A549 (cell line): Measurements from ENCODE around the gene PTGFRN. TPM values are rescaled to one million over a fixed set of nuclear protein-coding genes. Genes with fewer than 3 reads are reported as not detected.

ENCODE experiments used
- ATAC-seq, 2 experiments: fragments of 200-7000 bp in 1 of 2; fragments of >200 bp in 1 of 2; cut with Nextera tagmentation in 1 of 2; cut with Tn5 transposase in 1 of 2; 3 replicates each; pipeline versions ENCODE4 v1.8.0 to v1.9.1; 2018 to 2020; ENCODE audit warnings: mild to moderate bottlenecking in 1 of 2, moderate library complexity in 1 of 2
- CTCF ChIA-PET: fragments of 300-600 bp; sonication (Branson Sonifier 250); formaldehyde crosslinking; extraction: SDS; loops from one replicate; lab custom pipeline; 2021; ENCODE audit warnings: antibody characterized with exemption, inconsistent platforms; lab: Yijun Ruan, JAX
- POLR2A ChIA-PET: fragments of 350-600 bp; formaldehyde crosslinking; extraction: SDS; loops from one replicate; lab custom pipeline; 2021; ENCODE audit warnings: antibody characterized with exemption, inconsistent platforms; lab: Yijun Ruan, JAX
- DNase-seq, 2 experiments: peaks; one replicate each; pipeline versions ENCODE4 v3.0.0 to v3.0.0-alpha.2; 2011 to 2016; ENCODE audit warnings: low read depth in 1 of 2, low spot score in 1 of 2
- FAIRE-seq: peaks from 2 replicates; lab custom pipeline; 2011; peaks lifted over from hg19 to GRCh38; lab: Jason Lieb, UNC
- H3K27ac ChIP-seq, 2 experiments: fragments of >200 bp; sonication (Bioruptor Twin); formaldehyde crosslinking; 3 replicates each; pipeline ENCODE4 v1.5.1; 2016 to 2017
- H3K4me1 ChIP-seq: fragments of >200 bp; sonication (Bioruptor Twin); formaldehyde crosslinking; 3 replicates; pipeline ENCODE4 v1.6.1; 2016
- H3K4me2 ChIP-seq: fragments of >200 bp; sonication (Bioruptor Twin); formaldehyde crosslinking; 3 replicates; pipeline ENCODE4 v1.6.1; 2016
- H3K4me3 ChIP-seq: fragments of >200 bp; sonication (Bioruptor Twin); formaldehyde crosslinking; 3 replicates; pipeline ENCODE4 v1.5.1; 2016
- H3K9me3 ChIP-seq: fragments of >200 bp; sonication (Bioruptor Twin); formaldehyde crosslinking; 3 replicates; pipeline ENCODE4 v1.6.1; 2016
- CBX2 ChIP-seq: fragments of 200-600 bp; sonication (generic); IDR thresholded peaks from 2 replicates; pipeline ENCODE4 v1.6.1; 2016; ENCODE audit warnings: low read depth, mild to moderate bottlenecking, borderline replicate concordance
- CBX8 ChIP-seq: fragments of 200-600 bp; sonication (generic); IDR thresholded peaks from 2 replicates; pipeline ENCODE4 v1.6.1; 2016
- CHD2 ChIP-seq: fragments of 150-350 bp; IDR thresholded peaks from 2 replicates; pipeline ENCODE4 v1.6.1; 2014; ENCODE audit warnings: low read length; ENCODE audit not compliant: partially characterized antibody
- EP300 ChIP-seq, 2 experiments: fragments of >200 bp; sonication (Bioruptor Twin); formaldehyde crosslinking; IDR thresholded peaks; 2 replicates in 1 of 2; 3 replicates in 1 of 2; pipeline ENCODE4 v1.6.1; 2016 to 2017
- FOXS1 ChIP-seq: fragments of 250-450 bp; sonication (Bioruptor Pico); IDR thresholded peaks from 2 replicates; pipeline ENCODE4 v1.5.0; 2020; ENCODE audit warnings: mild to moderate bottlenecking, moderate library complexity
- HDAC2 ChIP-seq: fragments of 200-600 bp; sonication (generic); IDR thresholded peaks from 2 replicates; pipeline ENCODE4 v1.6.1; 2016
- HEYL ChIP-seq: fragments of 250-450 bp; sonication (Bioruptor Pico); IDR thresholded peaks from 2 replicates; pipeline ENCODE4 v1.8.0; 2021; ENCODE audit warnings: mild to moderate bottlenecking, moderate library complexity
- HOXB13 ChIP-seq: fragments of 250-450 bp; sonication (Bioruptor Pico); IDR thresholded peaks from 2 replicates; pipeline ENCODE4 v1.5.0; 2020; ENCODE audit warnings: low read depth, mild to moderate bottlenecking, moderate library complexity
- JUNB ChIP-seq: fragments of >200 bp; sonication (Bioruptor Twin); formaldehyde crosslinking; IDR thresholded peaks from 2 replicates; pipeline ENCODE4 v1.6.1; 2016
- KDM1A ChIP-seq: fragments of 200-600 bp; sonication (generic); IDR thresholded peaks from 2 replicates; pipeline ENCODE4 v1.6.1; 2016; ENCODE audit warnings: low read depth, mild to moderate bottlenecking
- MAZ ChIP-seq: fragments of 150-350 bp; IDR thresholded peaks from 2 replicates; pipeline ENCODE4 v1.6.1; 2014; ENCODE audit warnings: antibody characterized with exemption, low read depth, low read length, borderline replicate concordance
- RCOR1 ChIP-seq: fragments of 150-350 bp; IDR thresholded peaks from 2 replicates; pipeline ENCODE4 v1.6.1; 2014; ENCODE audit warnings: antibody characterized with exemption, low read length, low read depth
- RNF2 ChIP-seq: fragments of 200-600 bp; sonication (generic); IDR thresholded peaks from 2 replicates; pipeline ENCODE4 v1.6.1; 2016; ENCODE audit warnings: low read depth, mild to moderate bottlenecking, antibody characterized with exemption, moderate library complexity, borderline replicate concordance
- SMC3 ChIP-seq: fragments of >200 bp; sonication (Bioruptor Twin); formaldehyde crosslinking; IDR thresholded peaks from 3 replicates; pipeline ENCODE4 v1.6.1; 2018; ENCODE audit warnings: inconsistent platforms
- TFCP2L1 ChIP-seq: fragments of 250-450 bp; sonication (Bioruptor Pico); IDR thresholded peaks from 2 replicates; pipeline ENCODE4 v1.5.0; 2021; ENCODE audit warnings: mild to moderate bottlenecking
- ZSCAN20 ChIP-seq: fragments of 250-450 bp; sonication (Bioruptor Pico); IDR thresholded peaks from 2 replicates; pipeline ENCODE4 v1.8.0; 2022; ENCODE audit warnings: mild to moderate bottlenecking, moderate library complexity
- WGBS: methylation state at CpG from one replicate; pipeline ENCODE4 v1.1.6; 2017; ENCODE audit errors: missing lambda C conversion rate; 5-methylcytosine and 5-hydroxymethylcytosine counted together
- polyA plus RNA-seq, 4 experiments: library from polyadenylated mRNA; depleted of rRNA in 3 of 4; stranded (reverse); fragments of >200 nt; fragmentation: RNase III in 1 of 4; extraction: RNeasy Plus Mini Kit Qiagen cat#74134 plus additional on column Dnase treatment in 1 of 4; gene quantifications; 2 replicates in 3 of 4; 3 replicates in 1 of 4; pipeline ENCODE4 v1.2.3, GENCODE V29; 2011 to 2017
- TF ChIP-seq, protein P1 (sequence below): fragments of 250-450 bp; sonication (Bioruptor Pico); IDR thresholded peaks from 2 replicates; pipeline ENCODE4 v1.5.0; 2020; ENCODE audit warnings: low read depth, mild to moderate bottlenecking, moderate library complexity
- TF ChIP-seq, protein P2 (sequence below): fragments of >200 bp; sonication (Bioruptor Twin); formaldehyde crosslinking; IDR thresholded peaks from 3 replicates; pipeline ENCODE4 v1.6.1; 2016
- TF ChIP-seq, protein P3 (sequence below): IDR thresholded peaks from 2 replicates; pipeline ENCODE4 v1.6.1; 2012
- TF ChIP-seq, protein P4 (sequence below): fragments of >200 bp; sonication (Bioruptor Twin); formaldehyde crosslinking; IDR thresholded peaks from 2 replicates; pipeline ENCODE4 v1.6.1; 2016
- TF ChIP-seq, protein P5 (sequence below): fragments of 200-600 bp; sonication (generic); IDR thresholded peaks from 2 replicates; pipeline ENCODE4 v1.6.1; 2016; ENCODE audit warnings: antibody characterized with exemption, mild to moderate bottlenecking, moderate library complexity
- TF ChIP-seq, protein P6 (sequence below): fragments of 450-650 bp; IDR thresholded peaks from 2 replicates; pipeline ENCODE4 v1.6.1; 2014; ENCODE audit warnings: antibody characterized with exemption

Gene PTGFRN
- polyA plus RNA-seq, 2 of the 4 experiments (the other 2 are of a cell fraction), result 17.4 to 39.0 TPM

DNA sequence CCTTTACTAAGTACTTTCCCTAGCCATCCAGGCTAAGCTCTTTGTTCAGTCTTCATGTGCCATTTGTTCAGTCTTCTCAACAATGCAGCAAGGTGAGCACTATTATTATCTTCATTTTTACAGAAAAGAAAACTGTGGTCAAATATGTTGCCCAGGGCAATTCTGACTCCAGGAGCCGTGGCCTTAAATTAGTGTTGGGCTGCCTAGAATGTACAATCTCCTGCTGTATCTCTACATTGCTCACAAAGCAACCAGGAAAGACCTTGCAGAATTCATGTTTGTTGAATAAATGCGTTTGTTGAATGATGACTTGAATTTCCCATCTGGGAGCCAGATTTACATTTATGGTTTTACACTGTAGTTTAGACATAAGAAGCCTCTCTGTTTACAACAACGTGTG lies 106.0 kb downstream of the PTGFRN start:
- WGBS, result 65% methylated on average over 3 of the region's 3 CpGs
- FAIRE-seq, result no peak
- H3K4me1 ChIP-seq, result no peaks in the 10 kb centered on the region

DNA sequence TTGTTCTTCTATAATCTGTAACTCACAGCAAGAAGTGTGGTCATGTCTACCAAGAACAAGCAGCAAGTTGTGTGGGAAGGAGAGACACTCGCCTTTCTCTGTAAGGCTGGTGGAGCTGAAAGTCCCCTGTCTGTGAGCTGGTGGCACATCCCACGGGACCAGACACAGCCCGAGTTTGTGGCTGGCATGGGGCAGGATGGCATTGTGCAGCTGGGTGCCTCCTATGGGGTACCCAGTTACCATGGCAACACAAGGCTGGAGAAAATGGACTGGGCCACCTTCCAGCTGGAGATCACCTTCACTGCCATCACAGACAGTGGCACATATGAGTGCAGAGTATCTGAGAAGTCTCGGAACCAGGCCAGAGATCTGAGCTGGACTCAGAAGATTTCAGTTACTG lies 107.3 kb downstream of the PTGFRN start:
- WGBS, result 49% methylated on average over 4 of the region's 4 CpGs
- no peak for TF ChIP-seq MAZ
- TF ChIP-seq HOXB13, result no peak
- no peak for TF ChIP-seq TFCP2L1 (CRISPR knock-in tag)
- Histone ChIP-seq H3K4me1 (no peaks in the 10 kb centered on the region), H3K9me3 (no peaks in the 10 kb centered on the region), H3K4me3 (no peak overlapping the region), H3K4me2 (no peak overlapping the region), H3K27ac (no peak overlapping the region)
- ChIA-PET POLR2A (no interaction called here), CTCF (no interaction called here)
- ATAC-seq (no peak), DNase-seq (no peak), FAIRE-seq (no peak)

More for the DNA sequence above, 106.0 kb downstream of the PTGFRN start:
- no peak for TF ChIP-seq HEYL (CRISPR knock-in tag)
- TF ChIP-seq RNF2, result no peak
- TF ChIP-seq ZSCAN20 (CRISPR knock-in tag), result no peak
- TF ChIP-seq, protein P1, sequence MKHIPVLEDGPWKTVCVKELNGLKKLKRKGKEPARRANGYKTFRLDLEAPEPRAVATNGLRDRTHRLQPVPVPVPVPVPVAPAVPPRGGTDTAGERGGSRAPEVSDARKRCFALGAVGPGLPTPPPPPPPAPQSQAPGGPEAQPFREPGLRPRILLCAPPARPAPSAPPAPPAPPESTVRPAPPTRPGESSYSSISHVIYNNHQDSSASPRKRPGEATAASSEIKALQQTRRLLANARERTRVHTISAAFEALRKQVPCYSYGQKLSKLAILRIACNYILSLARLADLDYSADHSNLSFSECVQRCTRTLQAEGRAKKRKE, result no peak
- no peak for TF ChIP-seq CBX8
- TF ChIP-seq SMC3, result no peak
- TF ChIP-seq CBX2, result no peak
- TF ChIP-seq CHD2, result no peak
- no peak for TF ChIP-seq RCOR1
- TF ChIP-seq FOXS1 (CRISPR knock-in tag), result no peak
- TF ChIP-seq HOXB13, result no peak
- TF ChIP-seq JUNB, result no peak
- TF ChIP-seq, protein P2, sequence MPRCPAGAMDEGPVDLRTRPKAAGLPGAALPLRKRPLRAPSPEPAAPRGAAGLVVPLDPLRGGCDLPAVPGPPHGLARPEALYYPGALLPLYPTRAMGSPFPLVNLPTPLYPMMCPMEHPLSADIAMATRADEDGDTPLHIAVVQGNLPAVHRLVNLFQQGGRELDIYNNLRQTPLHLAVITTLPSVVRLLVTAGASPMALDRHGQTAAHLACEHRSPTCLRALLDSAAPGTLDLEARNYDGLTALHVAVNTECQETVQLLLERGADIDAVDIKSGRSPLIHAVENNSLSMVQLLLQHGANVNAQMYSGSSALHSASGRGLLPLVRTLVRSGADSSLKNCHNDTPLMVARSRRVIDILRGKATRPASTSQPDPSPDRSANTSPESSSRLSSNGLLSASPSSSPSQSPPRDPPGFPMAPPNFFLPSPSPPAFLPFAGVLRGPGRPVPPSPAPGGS, result no peak
- TF ChIP-seq, protein P3, sequence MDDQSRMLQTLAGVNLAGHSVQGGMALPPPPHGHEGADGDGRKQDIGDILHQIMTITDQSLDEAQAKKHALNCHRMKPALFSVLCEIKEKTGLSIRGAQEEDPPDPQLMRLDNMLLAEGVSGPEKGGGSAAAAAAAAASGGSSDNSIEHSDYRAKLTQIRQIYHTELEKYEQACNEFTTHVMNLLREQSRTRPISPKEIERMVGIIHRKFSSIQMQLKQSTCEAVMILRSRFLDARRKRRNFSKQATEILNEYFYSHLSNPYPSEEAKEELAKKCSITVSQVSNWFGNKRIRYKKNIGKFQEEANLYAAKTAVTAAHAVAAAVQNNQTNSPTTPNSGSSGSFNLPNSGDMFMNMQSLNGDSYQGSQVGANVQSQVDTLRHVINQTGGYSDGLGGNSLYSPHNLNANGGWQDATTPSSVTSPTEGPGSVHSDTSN, result no peak
- no peak for TF ChIP-seq KDM1A
- no peak for TF ChIP-seq HDAC2
- TF ChIP-seq, protein P4, sequence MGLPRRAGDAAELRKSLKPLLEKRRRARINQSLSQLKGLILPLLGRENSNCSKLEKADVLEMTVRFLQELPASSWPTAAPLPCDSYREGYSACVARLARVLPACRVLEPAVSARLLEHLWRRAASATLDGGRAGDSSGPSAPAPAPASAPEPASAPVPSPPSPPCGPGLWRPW, result no peak
- no peak for TF ChIP-seq EP300 (IDR thresholded peaks at IDR 0.05)
- TF ChIP-seq, protein P5, sequence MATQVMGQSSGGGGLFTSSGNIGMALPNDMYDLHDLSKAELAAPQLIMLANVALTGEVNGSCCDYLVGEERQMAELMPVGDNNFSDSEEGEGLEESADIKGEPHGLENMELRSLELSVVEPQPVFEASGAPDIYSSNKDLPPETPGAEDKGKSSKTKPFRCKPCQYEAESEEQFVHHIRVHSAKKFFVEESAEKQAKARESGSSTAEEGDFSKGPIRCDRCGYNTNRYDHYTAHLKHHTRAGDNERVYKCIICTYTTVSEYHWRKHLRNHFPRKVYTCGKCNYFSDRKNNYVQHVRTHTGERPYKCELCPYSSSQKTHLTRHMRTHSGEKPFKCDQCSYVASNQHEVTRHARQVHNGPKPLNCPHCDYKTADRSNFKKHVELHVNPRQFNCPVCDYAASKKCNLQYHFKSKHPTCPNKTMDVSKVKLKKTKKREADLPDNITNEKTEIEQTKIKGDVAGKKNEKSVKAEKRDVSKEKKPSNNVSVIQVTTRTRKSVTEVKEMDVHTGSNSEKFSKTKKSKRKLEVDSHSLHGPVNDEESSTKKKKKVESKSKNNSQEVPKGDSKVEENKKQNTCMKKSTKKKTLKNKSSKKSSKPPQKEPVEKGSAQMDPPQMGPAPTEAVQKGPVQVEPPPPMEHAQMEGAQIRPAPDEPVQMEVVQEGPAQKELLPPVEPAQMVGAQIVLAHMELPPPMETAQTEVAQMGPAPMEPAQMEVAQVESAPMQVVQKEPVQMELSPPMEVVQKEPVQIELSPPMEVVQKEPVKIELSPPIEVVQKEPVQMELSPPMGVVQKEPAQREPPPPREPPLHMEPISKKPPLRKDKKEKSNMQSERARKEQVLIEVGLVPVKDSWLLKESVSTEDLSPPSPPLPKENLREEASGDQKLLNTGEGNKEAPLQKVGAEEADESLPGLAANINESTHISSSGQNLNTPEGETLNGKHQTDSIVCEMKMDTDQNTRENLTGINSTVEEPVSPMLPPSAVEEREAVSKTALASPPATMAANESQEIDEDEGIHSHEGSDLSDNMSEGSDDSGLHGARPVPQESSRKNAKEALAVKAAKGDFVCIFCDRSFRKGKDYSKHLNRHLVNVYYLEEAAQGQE, result no peak
- TF ChIP-seq, protein P6, sequence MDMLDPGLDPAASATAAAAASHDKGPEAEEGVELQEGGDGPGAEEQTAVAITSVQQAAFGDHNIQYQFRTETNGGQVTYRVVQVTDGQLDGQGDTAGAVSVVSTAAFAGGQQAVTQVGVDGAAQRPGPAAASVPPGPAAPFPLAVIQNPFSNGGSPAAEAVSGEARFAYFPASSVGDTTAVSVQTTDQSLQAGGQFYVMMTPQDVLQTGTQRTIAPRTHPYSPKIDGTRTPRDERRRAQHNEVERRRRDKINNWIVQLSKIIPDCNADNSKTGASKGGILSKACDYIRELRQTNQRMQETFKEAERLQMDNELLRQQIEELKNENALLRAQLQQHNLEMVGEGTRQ, result no peak
- ChIA-PET CTCF (no interaction called here), POLR2A (no interaction called here)
- Histone ChIP-seq H3K27ac (no peak overlapping the region), H3K9me3 (no peaks in the 10 kb centered on the region), H3K4me2 (no peak overlapping the region), H3K4me3 (no peak overlapping the region)
- ATAC-seq (no peak), DNase-seq (no peak)
